Measurements from ENCODE around the gene ALPG.
"Not testable (repeated sequence)": the region's sequence is repeated elsewhere in the genome, so short reads cannot be mapped to it uniquely, and the experiment has no call there.

Gene ALPG

GRCh38 chr2:232420463-232421188 is 14.0 kb downstream of the ALPG start:
- ATAC-seq, result peak in 1 of 2 donors; percentile 17

GRCh38 chr2:232421189-232421785 is 14.6 kb downstream of the ALPG start:
- ATAC-seq, result no peak

DNA sequence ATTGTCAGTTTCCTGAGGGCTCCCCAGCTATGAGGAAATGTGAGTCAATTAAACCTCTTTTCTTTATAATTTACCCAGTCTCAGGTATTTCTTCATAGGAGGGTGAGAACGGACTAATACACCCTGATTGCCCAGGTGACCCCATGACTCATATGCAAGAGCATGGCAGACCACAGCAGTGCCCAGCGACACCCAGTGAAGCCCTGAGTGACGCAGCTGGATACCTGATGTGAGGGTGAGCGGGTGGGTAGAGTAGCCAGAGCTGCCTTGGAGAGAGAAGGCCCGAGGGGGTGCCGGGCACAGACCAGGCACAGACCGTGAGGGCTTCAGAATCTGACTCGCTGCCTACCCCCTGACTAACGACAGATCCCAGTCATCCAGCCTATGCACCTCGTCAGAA is 15.4 kb downstream of the ALPG start:
- ATAC-seq, result no peak

GRCh38 chr2:232422996-232423395 is 16.4 kb downstream of the ALPG start:
- not testable (repeated sequence) for ATAC-seq

GRCh38 chr2:232423407-232423806 is 16.8 kb downstream of the ALPG start:
- ATAC-seq, result not testable (repeated sequence)

- no peak for ATAC-seq
Observed at GRCh38 chr2:232431705-232432590, 25.3 kb downstream of the ALPG start.

GRCh38 chr2:232432598-232433184 is 26.0 kb downstream of the ALPG start:
- ATAC-seq, result peak in 1 of 2 donors; percentile 38

DNA sequence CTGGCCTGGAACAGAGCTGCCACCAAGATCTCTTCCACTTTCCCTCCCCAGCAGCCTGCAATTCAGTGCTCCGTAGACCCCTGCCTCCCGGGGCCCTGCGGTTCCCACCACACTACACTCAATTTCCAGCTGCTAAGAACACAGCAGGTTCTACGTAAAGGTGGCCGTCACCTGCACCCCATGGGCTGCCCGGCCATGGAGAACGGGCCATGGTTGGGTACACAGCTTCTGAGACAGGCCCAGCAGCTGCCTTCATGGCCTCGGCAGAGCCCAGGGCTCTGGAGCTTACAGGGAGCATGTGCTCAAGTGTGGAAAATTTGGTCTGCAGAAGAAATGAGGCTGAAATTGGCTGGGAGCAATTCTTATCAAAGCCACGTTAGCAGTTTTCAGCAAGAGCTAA is 27.0 kb downstream of the ALPG start:
- ATAC-seq, result not testable (repeated sequence)

- ATAC-seq, result no peak
Observed at GRCh38 chr2:232434091-232434490, 27.4 kb downstream of the ALPG start.

DNA sequence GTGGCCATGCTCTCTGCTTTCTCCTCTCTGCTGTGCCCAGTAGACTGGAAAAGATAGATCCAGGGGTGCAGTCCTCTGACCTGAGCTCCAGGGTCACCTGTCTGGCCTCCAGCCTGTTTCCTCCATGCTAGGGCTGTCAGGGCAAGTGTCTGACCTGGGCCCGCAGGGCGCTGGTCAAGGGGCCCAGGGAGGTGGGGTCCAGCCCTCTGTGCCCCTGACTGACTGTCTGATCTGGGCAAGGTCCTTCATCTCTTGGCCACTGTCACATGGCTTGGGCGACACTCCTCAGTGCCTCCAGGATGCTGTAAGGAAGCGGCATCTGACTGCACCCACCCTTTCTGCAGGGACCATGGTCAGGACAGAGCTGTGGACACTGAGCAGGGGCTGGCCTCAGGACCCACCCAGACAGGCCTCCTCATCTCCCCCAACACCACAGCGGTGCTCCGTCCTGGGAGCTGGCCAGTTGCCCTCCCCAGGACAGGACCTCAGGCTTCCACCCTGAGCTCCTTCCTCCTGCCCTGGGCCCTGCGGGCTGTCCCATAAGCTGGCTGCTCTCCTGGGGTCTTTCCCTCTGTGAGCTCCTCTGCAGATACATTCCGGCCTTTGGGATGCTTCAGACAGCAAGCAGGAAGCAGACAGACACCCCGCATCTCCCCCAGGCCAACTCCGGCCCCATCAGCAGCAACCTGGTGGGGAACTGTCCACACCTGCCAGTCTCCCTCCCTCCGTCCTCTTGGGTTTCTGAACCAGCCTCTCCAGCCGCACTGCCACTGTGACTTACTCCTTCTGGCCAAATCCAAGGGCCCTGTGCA is 28.1 kb downstream of the ALPG start:
- no peak for ATAC-seq

DNA sequence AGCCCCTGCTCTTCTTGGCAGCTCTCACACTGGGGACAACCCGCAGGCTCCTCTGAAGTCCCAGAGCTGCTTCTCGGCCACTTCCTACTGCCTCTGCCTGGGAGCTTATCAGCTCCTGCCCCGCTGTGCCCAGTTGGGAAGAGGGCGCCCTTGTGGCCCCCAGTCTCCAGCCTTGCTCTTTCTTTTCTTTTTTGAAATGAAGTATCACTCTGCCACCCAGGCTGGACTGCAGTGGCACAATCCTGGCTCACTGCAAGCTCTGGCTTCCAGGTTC is 28.7 kb downstream of the ALPG start:
- ATAC-seq, result no peak

- ATAC-seq, result no peak
Observed at GRCh38 chr2:232435805-232436204, 29.2 kb downstream of the ALPG start.

DNA sequence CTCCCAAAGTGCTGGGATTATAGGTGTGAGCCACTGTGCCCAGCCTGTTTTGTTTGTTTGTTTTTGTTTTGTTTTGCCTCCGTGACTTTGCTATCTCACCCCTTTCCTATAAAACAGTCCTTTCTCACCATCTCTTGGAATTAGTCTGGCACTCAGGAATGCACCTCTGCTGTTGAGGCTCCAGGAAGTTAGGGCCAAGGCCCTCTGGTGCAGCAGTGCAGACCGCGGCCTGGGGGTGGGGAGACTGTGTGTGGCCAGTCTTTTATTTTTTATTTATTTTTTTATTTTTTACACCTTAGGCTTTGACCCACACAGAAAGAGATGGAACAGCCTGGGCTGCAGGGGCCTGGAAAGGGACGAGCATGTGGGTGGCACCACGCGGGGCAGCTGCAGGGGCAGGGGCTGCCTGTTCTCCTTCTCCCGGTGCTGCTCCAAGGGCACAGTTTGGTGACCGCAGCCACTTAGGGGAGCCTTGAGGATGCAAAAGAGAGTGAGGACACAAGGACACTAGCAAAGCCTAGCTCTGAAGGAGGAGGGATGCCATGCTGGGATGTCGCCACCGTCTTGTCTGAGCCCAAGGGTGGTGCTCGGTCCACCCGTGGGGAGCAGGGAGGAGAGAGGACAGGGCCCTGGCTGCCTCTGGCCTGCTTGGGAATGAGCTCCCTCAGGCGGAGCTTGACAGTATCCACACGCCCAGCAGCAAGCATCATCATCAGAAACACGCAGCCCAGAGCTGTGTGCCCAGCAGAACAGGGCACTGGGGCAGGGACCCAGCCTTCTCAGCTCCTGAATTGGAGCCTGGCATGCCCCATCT is 29.9 kb downstream of the ALPG start:
- ATAC-seq, result no peak

DNA sequence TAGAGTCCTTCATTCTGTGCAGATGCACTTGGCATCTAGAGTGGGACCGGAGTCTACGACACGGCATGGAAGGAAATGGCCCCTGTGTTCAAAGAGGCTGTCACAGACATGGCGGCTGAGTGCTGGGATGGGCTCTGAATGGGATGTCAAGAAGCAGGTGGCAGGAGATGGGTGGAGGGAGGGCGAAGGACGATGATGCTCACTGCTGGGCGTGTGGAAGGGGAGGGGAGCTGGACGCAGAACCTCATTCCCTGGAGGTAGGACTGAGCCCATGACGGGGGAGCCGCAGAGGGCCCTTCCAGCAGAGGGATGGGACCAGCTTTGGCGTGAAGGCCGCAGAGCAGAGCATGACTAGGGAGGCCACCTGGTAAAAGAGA is 30.5 kb downstream of the ALPG start:
- ATAC-seq, result no peak

DNA sequence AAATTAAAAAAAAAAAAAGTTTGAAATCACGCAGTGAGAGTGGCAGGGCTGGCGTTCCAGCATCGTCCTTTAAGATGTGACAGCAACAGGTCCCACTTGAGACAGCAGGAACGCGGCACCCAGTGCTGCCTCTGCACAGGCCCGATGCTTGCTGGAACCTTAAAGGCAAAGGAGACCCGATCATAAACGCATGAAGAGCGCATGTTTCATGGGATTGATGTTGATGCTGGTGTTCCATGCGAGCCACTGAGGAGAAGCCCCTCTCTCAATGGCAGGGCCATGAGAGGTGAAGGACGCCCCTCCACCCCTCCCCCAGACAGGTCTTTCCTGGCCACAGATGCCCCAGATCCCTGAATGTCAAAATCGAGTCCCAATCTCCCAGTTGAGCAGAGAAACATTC is 31.4 kb downstream of the ALPG start:
- no peak for ATAC-seq

DNA sequence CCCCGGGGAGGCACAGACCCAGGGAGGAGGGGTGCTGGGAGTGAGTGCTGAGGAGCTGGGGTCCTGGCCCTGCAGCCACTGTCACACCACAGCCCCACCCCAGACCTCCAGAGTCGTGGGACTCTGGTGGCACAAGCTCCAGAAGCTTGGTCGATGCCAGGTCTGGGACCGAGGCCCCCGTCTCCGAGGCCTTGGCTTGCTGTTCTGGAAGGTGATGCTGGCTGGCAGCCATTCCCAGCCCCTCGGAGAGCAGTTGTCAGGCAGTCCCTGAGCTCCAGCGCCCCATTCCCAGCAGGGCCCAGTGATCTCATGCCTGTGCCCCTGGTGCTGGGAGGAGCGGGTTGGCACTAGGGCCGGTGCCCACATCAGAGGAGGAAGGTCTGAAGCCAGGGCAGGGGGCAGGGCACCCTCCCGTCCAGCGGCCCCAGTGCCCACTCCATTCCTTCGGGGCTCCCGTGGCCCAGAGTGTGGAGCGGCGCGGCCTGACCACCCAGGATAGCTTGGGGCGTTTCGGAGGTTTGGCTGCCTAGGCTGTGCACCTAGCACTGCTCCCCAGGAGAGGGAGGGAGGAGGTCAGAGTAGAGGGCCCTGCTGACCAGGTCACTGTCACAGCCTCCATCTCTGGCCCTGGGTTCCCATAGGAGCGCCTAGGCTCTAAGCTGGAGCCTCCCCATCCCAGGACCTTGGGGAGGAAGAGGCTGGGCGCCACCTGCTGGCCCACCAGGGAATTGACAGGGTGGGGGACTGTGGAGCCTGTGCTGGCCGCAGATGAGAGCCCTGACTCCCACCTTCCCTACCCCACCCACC is 32.5 kb downstream of the ALPG start:
- ATAC-seq, result no peak

- no peak for ATAC-seq
Observed at GRCh38 chr2:232439758-232440135, 33.1 kb downstream of the ALPG start.

- peak; percentile 77 to 81 for ATAC-seq
Observed at GRCh38 chr2:232440220-232441018, 33.8 kb downstream of the ALPG start.

DNA sequence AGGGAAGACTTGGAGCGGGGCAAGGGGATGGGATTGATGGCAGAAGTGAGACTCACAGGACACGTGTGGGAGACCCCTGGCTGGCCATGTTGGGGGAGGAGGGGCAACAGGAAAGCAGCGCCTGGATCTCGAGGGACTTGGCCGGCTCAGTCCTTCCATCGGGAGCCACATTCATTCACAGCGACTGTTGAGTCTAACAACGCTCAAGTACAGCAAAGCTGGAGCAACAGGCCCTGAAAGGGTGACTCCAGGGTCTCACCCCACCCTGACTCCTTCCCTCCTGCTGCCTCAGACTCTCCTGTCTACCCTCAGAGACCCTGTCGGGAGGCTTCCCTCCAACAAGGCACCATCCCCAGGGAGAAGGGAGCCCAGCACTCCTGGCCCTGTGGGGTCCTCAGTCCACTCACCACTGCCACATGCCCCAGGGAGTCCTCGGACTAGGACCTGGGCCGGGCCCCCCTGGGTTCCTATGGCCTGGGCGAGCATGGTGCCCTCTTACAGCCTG is 34.6 kb downstream of the ALPG start:
- ATAC-seq, result no peak

DNA sequence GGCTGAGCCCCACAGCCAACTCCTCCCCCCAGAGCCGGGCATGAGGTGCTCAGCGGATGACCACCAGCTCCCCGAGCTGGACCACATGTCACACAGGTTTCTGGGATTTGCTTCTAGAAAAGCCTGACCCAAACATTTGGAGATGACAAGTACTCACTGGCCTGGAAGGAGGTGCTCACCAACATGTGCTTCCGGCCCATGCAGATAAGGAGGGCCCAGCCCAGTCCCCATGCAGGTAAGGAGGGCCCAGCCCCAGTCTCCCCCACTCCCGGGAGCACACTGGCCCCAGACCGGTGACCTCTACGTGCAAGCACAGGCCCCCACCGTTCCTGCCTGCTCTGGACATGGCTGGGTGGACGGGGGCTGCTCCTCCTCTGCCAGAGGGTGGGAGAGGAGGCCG is 35.3 kb downstream of the ALPG start:
- not testable (repeated sequence) for ATAC-seq
